HTR-8/SVneo (cell line): ENCODE measurements around the gene UNCX.
"Not testable (repeated sequence)": the region's sequence is repeated elsewhere in the genome, so short reads cannot be mapped to it uniquely, and the experiment has no call there.

ENCODE experiments used
- DNase-seq: peaks from one replicate; pipeline ENCODE4 v3.0.0; 2011; ENCODE audit warnings: low spot score, mixed read lengths; ENCODE audit not compliant: insufficient read length
- FAIRE-seq: peaks from 2 replicates; lab custom pipeline; 2011; peaks lifted over from hg19 to GRCh38; lab: Jason Lieb, UNC

Gene UNCX

DNA sequence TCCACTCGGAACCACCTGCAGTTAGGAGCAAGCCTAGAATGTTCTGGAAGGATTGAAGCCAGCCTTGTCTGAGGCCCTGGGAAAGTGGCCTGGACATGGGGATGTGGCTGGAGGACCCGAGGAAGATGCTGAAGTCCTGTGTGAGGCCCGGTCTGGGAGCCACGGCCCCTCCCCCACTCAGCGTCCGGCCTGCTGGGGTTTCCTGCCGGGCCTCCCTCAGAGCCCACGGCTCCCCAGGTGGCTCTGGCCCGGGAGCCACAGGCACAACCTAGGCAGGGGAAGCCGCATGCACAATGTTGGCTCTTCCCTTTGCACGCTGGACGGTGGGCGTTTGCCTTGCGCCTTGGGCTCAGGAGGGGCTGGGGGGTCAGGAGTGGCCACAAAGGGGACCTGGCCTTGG is 39.0 kb downstream of the UNCX start:
- DNase-seq (no peak), FAIRE-seq (no peak)

DNA sequence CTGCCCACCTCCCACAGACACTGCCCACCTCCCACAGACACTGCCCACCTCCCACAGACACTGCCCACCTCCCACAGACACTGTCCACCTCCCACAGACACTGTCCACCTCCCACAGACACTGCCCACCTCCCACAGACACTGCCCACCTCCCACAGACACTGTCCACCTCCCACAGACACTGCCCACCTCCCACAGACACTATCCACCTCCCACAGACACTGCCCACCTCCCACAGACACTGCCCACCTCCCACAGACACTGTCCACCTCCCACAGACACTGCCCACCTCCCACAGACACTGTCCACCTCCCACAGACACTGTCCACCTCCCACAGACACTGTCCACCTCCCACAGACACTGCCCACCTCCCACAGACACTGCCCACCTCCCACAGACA is 39.5 kb downstream of the UNCX start:
- FAIRE-seq: peak; percentile 100
- DNase-seq: not testable (repeated sequence)

DNA sequence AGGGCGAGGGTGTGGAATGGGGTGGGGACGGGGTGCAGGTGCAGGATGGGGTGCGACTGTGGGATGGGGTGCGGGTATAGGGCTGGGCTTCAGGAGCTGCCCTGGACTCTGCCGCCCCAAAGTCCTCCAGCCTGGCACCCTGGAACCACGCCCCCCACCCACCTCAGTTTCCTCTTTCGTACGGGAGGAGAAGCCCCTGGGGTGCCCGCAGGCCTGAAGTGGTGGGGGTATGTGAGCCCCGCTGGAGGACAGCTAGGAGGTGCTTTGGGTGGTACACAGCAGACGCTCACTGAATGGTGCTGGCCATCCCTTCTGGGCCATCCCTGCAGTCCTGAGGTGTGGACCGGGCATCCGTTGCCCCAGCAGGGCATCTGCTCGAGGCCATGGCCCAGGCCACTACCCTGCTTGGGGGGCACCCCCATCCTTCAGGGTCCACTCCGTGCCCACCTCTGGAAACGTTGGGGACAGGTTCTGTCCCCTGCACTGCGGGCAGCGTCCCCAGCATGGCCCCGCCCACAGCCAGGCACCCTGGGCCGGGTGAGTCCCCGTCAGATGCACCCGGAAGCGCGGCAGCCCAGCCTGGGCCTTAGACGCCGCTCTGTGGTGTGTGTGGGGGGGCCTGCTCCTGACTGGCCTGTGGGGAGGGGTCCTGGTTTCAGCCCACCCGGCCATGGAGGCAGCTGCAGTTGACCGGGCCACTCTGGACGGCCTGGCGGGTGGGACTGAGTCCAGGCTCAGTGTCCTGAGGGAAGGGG is 41.6 kb downstream of the UNCX start:
- DNase-seq (no peak), FAIRE-seq (no peak)

DNA sequence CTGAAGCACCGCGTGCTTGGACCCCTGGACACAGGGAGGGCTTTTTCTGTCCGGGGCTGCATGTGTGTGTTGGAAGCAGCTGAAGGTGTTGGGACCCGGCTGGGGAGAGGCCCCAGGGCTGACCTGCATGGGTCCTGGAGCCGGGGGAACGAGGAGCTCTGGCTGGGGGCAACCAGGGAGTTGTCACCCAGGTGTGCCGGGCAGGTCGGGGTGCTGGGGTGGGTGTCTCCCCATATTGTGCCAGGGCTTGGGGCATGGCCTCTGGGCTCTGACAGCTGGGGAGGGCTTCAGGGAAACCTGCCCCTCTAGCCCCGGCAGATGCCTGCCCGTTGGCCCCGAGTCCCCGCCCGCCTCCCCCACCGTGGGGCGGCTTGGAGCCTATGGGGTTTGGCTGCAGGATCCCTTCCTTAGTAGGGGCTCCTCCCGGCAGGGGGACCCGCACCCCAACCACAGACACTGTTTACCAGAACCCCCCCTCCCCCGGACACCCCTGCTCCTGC is 42.3 kb downstream of the UNCX start:
- no peak for FAIRE-seq
- no peak for DNase-seq

DNA sequence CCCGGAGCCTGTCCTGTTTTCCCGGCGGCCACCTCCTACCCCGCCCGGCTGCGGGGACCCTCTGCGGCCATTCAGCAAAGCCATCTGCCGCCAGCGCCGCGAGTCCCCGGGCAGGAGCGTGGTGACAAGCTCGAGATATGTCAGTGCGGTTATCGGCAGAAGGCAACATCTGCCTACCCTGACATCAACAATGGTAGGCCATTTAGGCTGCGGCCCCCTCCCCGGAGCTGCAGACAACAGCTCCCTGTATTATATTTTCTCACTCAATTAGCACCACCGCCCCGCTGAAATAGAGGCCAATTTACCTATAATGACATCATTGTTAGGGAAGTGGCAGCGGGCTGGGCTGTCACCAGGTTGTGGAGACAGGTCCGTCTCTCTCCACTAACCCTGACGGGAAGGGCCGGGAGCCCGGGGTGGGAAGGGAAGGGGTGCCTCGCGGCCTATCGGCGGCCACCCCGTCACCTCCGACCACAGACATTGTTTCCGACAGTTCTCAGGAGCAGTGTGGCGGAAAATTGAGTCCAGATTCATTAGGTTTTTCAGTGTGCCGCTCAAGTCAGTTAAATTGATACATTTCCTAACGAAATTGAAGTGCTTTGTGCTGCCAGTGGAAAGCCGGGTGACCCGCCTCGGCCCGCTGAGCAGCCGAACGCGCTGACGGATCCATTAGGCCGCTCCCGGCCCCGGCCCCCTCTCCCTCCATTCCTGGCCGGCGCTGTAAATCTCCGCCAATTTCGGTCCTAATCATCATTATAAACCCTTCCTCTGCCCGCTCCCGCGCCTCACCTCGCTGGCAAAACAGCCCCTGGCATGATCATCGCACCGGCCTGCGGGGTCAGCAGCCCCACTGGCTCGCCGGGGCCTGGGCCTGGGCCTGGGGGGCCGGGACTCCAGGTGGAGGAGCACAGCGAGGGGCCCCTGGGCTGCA is 43.0 kb downstream of the UNCX start:
- FAIRE-seq: no peak
- no peak for DNase-seq

DNA sequence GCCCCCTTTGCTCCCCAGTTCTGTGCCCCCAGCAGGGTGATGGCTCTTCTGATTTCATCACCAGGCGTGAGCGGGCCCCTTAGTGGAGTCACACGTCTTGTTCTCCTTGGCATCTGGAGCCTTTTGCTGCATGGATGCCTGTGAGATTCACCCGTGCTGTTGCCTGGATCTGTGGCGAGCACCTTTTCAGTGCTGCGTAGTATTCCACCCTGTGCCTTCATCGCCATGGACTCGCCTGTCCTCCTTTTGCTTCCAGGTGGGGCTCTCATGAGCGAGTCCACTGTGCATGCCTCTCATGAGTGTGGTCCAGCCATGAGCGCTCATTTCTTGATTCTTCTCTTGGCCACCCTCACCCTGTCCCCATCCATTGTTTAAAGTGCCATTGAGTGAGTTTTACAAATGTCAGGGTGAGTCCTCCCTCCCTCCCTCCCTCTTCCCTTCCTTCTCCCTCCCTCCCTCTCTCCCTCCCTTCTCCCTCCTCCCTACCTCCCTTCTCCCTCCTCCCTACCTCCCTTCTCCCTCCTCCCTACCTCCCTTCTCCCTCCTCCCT is 44.0 kb downstream of the UNCX start:
- no peak for FAIRE-seq
- no peak for DNase-seq

DNA sequence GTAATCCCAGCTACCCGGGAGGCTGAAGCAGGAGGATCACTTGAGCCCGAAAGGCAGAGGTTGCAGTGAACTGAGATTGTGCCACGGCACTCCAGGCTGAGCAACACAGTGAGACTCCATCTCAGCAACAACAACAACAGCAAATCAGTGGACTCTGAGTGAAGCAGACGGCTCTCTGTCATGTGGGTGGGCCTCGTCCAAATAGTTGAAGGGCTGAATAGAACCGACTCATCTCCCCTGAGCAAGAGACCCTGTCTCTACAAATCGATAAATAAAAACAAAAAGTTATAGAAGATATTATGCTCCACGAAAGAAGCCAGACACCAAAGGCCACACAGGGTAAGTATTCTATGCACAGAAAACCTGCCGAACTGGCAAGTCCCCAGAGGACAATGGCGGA is 45.9 kb downstream of the UNCX start:
- FAIRE-seq (no peak), DNase-seq (no peak)

DNA sequence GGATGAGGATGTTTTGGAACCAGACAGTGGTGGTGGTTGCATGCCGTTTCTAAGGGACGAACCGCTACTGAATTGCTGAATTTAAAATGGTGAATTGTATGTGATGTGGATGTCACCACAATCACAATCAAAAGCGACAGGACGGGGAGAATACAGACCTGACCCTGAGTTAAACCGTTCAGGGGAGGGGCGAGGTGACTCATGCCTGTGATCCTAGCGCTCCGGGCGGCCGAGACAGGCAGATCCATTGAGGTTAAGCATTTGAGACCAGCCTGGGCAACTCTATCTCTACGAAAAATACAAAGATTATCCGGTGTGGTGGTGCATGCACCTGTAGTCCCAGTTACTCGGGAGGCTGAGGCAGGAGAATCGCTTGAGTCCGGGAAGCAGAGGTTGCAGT is 46.4 kb downstream of the UNCX start:
- no peak for DNase-seq
- FAIRE-seq: peak; percentile 48

DNA sequence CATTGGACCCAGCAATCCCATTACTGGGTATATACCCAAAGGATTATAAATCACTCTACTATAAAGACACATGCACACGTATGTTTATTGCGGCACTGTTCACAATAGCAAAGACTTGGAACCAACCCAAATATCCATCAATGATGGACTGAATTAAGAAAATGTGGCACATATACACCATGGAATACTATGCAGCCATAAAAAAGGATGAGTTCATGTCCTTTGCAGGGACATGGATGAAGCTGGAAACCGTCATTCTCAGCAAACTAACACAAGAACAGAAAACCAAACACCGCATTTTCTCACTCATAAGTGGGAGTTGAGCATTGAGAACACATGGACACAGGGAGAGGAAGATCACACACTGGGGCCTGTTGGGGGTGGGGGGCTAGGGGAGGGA is 47.2 kb downstream of the UNCX start:
- not testable (repeated sequence) for DNase-seq, FAIRE-seq

DNA sequence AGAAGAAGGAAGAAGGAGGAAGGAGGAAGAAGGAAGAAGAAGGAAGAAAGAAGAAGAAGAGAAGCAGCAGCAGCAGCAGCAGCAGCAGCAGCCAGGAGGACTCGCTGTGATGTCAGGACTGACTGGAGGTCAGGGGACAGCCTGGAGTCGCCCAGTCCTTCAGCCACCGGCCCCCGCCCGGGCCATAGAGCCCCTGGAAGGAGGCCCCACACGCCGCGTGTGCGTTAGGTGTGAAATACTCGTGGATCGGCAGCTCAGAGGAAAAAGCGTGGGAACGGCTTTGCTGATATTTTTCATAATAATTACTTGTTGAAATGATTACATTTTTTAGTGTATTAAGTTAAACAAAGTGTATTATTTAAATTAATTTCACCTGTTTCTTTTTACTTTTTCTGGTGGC is 48.4 kb downstream of the UNCX start:
- FAIRE-seq: no peak
- DNase-seq: no peak

DNA sequence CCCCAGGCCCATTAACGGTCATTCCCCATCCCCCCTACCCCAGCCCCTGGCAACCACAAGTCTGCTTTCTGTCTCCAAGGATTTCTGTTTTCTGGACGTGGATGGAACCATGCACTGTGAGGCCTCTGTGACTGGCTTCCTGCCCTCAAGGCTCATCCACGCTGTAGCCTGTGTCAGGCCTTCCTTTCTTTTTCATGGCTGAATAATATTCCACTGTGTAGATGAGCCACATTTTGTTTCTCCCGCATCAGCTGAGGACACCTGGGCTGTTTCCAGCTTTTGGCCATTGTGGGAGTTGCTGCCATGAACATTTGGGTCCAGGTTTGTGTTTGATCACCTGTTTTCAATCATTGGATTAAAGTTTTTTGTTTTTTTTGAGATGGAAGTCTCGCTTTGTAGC is 50.0 kb downstream of the UNCX start:
- DNase-seq: no peak
- no peak for FAIRE-seq

DNA sequence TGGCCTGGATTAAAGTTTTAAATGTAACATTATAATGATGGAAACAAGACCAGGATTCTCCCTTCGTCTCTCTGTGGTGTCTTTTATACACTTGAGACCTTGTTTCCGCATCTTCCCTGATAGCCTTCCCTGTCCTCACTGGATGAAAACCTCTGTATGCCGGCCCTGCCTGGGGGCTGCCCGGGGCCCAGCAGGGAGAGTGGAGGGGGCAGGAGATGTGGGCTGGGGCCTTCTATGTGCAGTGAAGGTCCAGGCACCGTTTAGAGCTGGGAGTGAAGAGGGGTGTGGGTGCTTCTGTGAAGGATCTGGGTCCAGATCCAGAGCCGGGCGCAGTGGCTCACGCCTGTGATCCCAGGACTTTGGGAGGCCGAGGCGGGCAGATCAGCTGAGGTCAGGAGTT is 50.7 kb downstream of the UNCX start:
- DNase-seq: no peak
- FAIRE-seq: no peak

DNA sequence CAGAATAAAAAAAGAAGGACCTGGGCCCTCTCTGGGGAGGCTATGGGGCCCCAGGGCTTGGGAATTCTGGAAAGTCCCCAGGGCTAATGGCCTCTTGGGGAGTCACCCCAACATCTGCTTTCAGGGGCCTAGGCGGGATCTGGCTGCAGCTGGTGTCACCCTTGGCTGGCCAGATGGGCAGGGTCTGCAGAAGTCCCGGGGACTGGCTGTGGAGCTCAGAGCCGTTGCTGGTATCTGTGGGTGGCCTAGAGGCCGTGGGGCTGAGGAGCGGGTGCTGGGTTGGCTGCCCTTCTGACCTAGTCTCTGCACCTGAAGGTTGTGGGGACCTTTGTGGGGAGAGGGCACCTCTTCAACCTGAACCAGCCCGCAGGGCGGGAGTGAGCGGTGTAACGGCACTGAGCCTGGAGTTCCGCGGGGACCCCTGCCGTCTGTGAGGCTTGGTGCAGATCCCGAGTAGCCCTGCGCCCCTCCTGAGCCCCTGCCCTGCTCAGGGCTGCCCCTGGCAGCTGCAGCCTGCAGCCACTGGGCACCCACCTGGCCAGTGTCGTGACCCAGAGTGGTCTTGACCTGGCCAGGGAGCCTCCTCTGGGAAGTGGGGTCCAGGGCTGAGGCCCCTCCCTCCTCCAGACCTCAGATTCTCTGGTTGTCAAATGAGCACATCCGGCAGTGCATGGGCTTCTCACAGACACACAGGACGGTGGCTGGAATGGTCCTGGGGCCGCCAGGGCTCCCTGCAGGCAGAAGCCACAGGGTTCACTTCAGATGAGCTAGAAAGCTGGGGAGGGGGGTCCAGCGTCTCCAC is 51.5 kb downstream of the UNCX start:
- DNase-seq: no peak

DNA sequence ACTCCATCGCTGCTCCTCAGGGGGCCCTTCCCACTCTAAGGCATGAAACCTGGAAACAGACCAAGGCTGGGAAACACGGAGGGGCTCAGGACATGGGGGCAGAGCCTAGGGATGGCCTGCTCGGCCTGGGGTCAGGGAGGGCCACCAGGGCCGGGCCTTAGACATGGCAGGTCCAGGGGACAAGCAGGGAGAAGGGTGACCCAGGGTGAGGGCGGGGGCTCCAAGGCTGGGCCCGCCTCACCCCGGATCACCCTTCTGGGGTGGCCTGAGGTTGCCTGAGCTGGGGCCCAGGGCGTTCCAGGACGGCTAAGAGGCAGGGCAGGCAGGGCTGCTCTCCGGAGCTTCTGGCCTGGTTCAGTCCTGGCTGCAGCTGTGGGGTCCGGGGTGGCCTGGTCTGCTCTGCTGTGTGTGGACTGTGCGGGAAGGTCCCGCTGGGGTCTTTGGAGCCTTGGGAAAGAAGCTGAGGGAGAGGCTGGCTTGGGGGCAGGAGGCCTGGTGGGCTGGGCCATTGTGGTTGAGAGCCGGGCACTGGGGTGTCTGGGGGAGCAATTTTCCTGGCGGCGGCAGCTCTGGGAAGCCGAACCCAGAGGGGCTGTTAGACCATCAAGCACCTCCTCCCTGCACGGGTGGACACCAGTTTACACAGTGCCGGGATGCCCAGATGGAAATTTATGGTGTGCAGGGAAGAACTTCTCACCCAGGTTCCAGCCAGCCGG is 52.2 kb downstream of the UNCX start:
- no peak for FAIRE-seq
- DNase-seq: no peak

More for the DNA sequence above, 51.5 kb downstream of the UNCX start:
- FAIRE-seq: no peak

DNA sequence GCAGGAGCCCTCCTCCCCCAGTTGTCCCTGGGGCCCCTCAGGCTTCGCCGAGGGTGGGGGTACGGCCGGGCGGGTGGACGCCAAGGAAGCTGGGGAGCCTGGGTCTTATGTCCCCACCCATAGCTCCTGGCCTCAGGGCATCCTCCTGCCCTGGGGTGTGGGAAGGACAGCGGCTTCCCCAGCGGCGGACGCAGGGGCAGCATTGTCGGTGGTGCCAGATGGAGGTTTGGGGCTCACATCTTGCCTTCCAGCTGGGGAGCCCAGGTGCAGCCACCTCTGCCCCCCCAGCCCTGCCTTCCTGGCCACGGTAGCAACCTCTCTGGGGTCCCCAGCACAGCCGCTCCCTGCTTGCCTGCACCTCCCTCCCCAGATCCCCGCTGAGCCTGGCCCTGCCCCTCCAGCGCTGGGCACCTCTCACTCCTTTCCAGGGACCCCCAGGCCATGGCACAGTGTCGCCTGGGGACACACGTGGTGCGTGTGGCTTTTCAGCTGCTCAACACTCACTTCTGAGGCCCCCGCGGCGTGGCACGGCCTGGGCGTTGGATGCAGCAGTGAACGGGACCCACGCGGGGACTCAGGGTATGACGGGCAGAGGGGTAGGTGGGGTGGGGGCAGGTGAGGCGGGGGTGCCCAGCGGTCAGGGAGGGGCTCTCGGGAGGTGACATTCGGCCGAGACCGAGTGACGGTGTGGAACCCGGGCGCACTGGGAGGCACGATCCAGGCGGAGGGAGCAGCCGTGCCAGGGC is 53.1 kb downstream of the UNCX start:
- FAIRE-seq (no peak), DNase-seq (no peak)
